Endometrial microvascular endothelial cells (primary cell): ENCODE data around the gene DGUOK. TPM values are rescaled to one million over a fixed set of nuclear protein-coding genes. Genes with fewer than 3 reads are reported as not detected.
"Not testable (repeated sequence)": the region's sequence is repeated elsewhere in the genome, so short reads cannot be mapped to it uniquely, and the experiment has no call there.

Experiments used
- in situ Hi-C: cut with HindIII; loops from 2 replicates; pipeline ENCODE4 v1.10.0; 2017; ENCODE audit warnings: low sequenced_read_pairs, low pct_unique_long_range_greater_than_20kb; ENCODE audit errors: inconsistent ontology term
- total RNA-seq: library from RNA; depleted of rRNA; stranded (reverse); fragments of >200 nt; gene quantifications from one replicate; pipeline ENCODE4 v1.2.3, GENCODE V29; 2015; ENCODE audit errors: inconsistent ontology term

Gene DGUOK
- total RNA-seq, 1 donor from 2014 or later = 48.4 TPM

DNA sequence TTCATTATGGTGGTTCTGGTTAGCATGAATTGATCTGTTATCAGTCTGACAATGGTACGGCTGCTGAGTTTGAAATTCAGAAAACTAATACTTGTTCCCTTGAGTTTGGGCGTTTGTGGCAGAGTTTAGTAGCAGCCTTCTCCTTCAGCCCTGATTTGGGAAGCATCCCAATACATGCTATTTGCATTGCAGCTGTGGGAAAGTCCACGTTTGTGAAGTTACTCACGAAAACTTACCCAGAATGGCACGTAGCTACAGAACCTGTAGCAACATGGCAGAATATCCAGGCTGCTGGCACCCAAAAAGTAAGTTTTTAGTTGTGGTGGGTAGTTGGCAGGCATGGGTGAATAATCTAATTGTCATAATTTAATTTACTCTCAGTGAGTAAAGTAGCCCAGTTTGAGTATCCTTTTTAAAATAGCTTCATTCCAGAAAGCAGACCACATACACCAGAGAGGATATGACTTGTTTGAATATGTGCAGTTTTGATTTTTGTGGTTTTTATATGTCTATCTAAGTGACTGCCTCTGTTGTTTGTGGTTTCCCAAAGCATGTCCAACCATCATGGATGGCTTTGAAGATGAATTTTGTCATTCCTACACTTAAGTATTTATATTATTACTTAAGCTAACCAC, 12.2 kb downstream of the DGUOK start:
- in situ Hi-C loops = no loop called here

DNA sequence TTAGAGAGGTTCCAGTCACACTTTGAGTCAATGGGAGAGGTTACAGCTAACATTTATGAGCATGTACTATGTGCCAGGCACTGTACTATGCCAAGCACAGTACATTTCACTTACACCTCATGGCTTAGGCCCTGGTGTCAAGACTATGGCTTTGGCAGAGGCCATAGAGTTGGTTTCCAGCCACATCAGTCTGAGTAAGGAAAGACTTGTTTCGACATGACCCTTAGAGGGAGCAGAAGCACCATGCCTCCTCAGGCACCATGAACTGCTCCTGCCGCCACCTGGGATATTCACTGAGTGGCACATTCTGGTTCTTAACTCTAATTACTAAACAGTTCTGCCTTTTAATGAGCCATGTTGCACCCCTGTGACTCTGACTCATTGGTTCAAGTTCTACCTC, 12.7 kb downstream of the DGUOK start:
- in situ Hi-C loops = no loop called here

DNA sequence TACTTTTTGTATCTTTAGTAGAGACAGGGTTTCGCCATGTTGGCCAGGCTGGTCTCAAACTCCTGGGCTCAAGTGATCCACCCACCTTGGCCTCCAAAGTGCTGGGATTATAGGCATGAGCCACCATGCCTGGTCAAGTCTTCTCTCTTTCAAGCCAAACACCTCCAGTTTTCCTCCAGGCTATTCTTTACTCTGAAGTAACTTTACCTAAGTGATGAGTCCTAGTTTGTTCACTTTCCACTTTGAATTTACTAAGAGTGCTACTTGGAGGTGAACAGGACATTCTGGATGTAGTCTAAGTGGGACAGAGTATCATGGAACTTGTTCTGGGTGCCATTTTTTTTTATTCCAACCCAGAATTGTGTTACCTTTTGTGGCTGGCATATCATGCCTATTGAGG, 13.4 kb downstream of the DGUOK start:
- in situ Hi-C loops = not testable (repeated sequence)

DNA sequence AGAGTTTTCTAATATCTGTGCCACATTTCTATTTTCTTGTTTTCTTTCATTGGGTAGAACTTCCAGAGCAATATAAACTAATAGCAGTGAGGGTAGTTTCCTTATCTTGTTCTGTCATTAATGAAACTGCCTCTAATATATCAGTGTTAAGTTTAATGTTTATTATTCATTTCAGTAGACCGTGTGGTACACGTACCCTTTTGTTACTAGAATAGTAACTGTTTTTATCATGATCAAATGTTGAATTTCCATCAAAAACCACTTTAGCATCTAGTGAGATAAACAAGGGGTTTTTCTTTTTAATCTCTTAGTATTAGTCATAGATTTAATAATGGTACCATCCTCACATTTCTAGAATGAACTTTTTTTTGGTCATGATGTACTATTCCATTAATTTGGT, 16.0 kb downstream of the DGUOK start:
- in situ Hi-C loops = no loop called here

DNA sequence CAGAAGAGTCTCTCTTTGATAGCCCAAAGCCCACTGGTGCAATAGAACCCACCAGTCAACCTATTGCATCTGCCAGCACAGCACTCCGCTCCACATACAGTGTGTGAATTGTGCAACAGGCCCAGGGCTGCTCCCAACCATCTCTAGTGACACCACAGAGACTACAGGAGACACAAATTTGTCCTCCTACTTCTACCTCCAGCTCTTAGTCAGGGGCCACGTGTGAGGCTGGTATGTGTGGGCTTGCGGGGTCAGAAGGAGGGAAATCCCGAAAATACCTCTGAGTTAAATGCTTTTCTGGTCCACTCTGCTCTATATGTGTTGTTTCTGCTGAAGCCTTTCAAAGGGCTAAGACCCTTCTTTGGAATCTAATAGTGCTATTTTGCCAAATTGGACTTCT, 18.0 kb downstream of the DGUOK start:
- in situ Hi-C loops = no loop called here

DNA sequence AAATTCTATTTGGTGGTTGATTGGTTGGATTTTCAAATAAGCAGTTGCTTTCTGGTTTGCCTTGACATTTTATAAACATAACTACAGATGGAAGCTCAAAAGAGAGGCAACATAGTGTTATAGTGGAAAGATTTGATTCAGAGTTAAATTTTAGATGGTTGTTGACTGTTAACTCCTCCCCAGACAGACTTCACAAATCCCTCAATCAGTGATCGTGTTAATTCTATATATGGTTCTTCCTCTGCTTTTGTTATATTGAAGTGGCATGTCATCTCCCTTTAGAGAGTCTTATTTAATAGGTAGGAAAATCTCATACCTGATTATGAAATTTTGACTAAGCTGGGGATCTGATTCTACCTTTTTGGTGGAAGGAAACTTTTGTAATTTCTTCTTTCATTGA, 19.5 kb downstream of the DGUOK start:
- in situ Hi-C loops = no loop called here

DNA sequence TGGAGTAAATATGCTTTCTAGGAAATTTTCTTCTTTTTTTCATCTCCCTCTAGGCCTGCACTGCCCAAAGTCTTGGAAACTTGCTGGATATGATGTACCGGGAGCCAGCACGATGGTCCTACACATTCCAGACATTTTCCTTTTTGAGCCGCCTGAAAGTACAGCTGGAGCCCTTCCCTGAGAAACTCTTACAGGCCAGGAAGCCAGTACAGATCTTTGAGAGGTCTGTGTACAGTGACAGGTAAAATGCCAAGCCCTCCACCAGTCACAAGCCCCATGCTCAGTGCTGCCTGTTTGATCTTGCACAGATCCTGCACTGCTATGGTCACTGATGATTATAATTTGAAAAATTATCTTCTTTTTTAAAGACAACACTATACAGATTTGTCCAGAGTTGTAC, 20.0 kb downstream of the DGUOK start:
- in situ Hi-C loops = no loop called here

DNA sequence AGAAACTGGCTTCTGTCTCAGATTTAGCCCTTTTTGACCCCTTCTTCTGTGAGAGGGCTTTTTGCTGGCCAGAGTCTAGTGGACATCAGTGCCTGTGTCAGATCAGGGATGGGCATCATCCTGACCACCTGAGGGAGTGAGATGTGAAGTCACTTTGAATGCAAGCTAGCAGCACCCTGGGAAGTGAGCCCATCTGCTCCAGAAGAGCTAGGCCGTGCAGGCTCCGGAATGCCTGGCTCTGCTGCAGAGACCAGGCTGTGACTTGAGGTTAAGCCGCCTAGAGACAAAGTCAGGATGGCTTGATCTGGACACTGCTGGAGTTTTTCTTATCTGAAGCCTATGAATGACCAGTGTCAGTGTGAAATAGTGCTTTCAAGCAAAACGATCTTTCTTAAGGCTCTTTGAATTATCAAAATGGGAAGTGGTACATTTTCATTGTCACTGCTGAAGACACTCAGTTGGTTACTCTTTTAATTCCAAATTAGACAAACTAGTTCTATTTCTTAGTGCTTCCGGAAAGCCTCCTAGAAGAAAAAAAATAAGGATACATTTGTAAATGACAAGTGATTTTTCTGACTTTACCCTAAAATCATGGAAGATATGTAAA, 20.8 kb downstream of the DGUOK start:
- in situ Hi-C loops = no loop called here

DNA sequence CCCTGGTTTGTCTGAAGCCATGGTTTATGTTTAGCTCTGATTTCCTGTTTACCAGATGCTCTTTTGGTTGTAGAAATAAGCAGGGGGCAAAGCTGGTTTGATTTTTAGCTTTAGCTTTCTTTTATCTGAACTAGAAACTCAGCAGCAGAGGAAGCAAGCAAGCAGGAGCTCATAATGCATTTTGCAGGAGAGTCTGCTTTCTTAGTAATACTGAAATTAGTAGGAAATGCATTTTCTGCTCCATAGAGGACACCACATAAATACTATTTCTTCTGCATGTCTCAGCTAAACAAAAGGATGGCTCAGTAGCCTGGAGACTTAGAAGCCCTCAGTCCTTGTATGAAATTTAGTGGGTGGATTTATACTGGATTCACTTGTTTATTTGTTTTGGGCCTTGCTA, 23.1 kb downstream of the DGUOK start:
- in situ Hi-C loops = no loop called here

DNA sequence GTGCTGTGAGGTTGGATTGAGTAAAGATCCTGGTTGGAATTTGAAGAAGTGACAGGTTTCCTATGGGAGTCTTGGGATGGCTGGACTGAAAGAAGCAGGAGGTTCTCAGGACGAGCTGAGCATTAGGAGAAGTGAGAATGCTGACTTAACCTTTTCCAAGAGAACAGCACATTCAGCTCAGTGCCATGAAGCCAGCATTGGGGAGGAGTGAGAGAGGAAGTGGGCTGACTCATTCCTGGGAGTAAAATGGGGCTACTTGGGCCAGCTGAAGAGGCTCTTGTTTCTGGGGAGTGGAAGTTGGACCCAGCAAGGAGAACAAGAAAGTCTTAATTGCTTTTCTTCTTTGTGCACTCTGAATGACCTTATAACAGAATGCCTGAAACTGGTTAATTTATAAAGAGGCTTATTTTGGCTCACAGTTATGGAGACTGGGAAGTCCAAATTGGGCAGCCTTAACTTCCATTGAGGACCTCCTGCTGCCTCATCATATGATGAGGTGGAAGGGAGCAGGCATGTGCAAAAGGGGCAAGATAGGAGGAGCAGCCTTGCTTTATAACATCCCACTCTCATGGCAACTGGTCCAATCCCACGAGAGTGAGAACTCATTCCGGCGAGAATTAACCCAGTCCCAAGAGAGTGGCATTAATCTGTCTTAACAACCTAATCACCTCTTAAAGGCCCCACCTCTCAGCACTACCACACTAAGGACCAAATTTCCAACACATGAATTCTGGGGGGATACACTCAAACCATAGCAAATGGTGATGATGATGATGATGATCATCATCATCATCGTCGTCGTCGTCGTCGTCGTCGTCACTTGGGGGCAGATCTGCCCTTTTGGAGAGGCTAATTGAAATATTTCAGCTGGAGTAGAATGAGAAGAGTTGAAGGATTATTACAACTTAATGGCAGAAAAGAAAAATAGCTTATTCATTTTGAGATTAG, 26.1 kb downstream of the DGUOK start:
- in situ Hi-C loops = no loop called here

DNA sequence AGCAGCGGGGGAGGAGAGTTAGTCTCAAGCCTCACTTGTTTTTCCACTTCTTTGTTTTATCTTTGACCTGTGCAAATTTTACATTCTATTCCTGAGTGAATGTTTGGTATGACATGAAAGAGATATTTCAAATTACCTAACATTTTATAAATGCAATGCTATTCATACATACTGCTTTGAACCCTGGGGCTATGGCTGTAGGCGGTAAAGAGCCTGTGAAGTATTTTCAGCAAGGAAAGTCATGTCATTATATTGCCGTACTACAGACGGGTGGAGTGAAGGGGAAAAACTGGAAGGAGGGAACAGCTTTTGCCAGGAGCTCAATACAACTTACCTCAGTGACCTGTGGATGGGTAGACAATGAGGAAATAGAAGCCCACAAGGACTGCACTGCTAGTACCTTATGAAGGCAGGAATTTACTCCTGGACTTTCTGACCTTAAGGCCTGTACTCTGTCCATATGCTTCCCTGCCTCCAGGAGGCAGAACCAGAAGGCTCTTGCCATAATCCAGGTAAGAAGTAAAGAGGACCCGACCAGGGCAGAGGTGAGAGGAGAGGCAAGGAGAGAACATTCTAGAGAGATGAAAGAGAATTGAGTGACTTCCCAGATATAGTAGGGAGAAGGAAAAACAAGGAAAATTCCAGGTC, 29.7 kb downstream of the DGUOK start:
- in situ Hi-C loops = no loop called here

DNA sequence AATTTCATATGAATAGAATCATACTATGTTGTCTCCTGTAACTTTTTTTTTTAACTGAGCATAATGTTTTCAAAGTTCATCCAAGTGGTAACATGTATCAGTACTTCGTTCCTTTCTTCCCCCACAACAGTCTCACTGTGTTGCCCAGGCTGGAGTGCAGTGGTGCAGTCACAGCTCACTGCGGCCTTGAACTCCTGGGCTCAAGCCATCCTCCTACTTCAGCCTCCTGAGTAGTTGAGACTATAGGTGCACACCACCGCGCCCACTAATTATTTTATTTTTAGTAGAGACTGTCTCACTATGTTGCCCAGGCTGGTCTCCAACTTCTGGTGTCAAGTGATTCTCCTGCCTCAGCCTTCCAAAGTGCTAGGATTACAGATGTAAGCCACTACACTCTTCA, 34.6 kb downstream of the DGUOK start:
- in situ Hi-C loops = no loop called here

DNA sequence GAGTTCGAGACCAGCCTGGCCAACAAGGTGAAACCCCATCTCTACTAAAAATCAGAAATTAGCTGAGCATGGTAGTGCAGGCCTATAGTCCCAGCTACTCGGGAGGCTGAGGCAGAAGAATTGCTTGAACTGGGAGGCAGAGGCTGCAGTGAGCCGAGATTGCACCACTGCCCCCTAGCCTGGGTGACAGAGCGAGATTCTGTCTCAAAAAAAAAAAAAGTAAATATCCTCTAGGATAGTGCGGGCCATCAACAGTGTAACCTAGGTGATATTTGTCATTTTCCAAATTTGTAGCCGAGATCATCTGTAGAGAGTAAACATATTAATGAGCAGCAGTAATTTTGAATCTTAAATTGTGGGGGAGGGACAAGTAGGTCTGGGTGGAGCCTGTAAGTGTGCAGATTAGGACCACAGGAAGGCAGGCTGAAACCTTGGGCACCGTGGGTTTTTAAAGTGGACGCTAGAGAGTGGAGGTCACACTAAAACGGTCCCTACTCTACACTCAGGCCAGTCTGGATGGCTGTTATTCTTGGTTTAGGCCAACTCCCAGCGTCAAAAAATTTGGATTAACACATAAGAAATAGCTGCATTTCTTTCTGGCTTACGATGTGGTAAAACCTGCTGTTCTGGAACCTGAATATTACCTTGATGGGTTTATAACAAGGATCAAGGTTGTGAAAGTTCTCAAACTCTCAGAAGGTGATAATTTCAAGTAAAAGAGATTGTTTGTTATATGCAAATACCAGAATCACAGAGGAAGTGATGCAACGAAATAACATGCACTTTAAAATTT, 35.3 kb downstream of the DGUOK start:
- in situ Hi-C loops = no loop called here

DNA sequence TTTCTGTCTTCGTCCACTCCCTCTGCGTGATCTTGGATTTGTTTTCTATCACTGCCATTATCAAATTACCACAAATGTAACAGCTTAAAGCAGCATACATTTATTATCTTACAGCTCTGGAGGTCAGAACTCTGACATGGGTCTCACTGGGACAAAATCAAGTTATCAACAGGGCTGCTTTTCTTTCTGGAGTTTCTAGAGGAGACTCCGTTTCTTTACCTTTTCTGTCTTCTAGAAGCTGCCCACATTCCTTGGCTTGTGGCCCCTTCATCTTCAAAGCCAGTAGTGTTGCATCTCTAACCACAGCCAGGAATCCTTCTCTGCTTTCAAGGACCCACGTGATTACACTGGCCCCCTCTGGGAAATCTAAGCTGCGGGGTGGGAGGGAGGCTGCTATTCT, 36.1 kb downstream of the DGUOK start:
- in situ Hi-C loops = no loop called here

DNA sequence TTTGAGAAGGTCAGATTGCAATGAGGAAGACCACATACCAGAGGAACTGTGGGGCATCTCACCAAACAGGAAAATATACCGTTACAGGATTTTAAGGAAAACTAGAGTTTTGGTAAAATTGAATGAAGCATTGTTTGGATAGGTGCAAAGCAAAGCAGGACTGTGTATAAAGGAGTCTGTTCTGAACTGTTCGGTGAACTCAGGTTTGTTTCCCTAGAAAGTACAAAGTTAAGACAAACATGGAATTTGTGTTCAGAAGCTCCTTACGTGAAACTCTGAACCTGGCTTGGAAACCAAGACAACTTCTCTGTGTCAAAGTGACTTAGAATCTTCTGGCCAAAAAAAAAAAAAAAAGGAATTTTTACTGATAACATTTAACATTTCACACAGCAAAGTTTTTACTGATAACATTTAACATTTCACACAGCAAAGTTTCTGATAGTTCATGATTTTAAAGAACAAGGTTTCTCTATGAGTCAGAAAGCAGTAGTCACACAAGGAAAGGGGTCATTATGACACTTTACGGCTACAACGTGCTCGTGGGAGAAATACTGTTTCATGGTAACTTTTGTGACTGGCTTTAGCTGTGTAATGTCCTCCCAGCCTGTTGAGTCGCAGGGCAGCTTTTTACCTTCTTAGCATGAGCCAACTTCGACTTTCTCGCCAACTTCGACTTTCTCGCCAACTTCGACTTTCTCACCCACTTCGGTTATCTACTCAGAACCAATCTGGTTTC, 36.9 kb downstream of the DGUOK start:
- in situ Hi-C loops = no loop called here

DNA sequence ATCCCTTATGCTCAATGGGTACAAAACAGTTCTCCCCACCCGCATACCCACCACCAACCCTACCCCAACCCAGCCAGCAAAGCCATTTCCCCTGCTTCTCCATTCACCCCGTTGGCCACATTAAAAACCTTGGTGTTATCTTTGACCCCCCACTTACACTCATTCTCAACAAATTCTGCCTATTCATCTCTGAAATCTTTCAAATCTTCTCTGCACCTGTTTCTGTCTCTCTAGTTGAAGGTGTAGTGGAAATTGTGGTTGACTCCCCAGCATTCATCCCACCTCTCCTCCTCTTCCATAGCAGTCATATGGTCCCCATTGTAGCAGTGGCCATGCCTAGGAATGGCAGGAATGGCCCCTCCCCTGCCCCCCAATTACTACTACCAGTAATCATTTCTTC, 37.5 kb downstream of the DGUOK start:
- in situ Hi-C loops = no loop called here

DNA sequence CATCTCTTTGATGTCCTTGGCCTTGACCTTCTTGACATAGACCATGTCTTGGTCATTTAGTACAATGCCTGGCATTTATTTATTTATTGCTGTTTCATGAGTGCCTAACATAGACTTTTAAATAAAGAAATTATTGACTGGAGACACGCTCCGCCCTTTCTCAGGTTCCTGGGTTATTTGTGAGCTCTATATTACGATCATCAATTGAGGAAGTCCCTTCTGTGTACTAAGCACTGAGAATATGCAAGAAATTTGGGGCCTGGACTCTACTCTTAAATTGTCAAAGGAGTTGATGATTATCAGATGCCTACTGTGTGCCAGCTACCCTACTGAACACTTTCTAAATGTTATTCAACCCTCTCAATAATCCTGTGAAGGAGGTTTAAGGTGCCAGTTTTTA, 38.4 kb downstream of the DGUOK start:
- in situ Hi-C loops = no loop called here

DNA sequence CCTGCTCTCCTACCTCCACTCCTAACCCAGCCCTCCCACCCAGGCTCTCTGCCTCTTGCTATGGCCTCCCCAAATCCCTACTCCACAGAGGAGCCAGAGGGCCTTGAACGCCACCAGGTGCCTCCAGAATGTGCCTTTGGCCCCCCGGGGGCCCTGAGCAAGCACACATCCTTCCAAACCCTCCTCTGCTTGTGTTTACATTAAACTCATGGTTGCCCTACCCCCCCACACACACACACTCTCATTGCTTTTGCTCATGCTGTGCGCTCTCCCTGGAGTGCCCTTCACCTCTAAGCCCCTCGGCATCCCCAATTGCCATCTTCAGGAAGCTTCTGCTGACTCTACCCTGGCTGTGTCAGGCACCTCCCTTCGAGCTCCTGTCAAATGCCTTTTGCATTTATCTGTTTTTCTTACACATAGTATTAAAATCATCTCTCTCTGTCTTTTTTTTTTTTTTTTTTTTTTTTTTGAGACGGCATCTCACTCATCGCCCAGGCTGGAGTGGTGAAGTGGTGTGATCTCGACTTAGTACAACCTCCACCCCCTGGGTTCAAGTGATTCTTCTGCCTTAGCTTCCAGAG, 41.8 kb downstream of the DGUOK start:
- in situ Hi-C loops = no loop called here
